IMR-90 (cell line): Measurements from ENCODE around the gene NEUROG1. TPM values are rescaled to one million over a fixed set of nuclear protein-coding genes. Genes with fewer than 3 reads are reported as not detected.

ENCODE experiments used
- ATAC-seq: fragments of 200-7000 bp; cut with Tn5 transposase; 2 replicates; pipeline ENCODE4 v1.9.1; 2020; ENCODE audit warnings: low read depth, mild to moderate bottlenecking, moderate library complexity
- BruUV-seq: library from RNA; stranded (reverse); fragments of 400-500 nt; replicated peaks from 2 replicates; lab custom pipeline; 2021; lab: Mats Ljungman, UMichigan
- CTCF ChIA-PET: fragments of 300-600 bp; formaldehyde crosslinking; extraction: SDS; loops from one replicate; lab custom pipeline; 2021; ENCODE audit warnings: antibody characterized with exemption; lab: Yijun Ruan, JAX
- POLR2A ChIA-PET: fragments of 300-600 bp; sonication (Branson Sonifier 250); formaldehyde crosslinking; loops from one replicate; lab custom pipeline; 2022; ENCODE audit warnings: antibody characterized with exemption; ENCODE audit not compliant: unreplicated experiment; lab: Charles Lee
- DNase-seq: peaks from one replicate; pipeline ENCODE4 v3.0.0; 2013
- H2AFZ ChIP-seq: replicated peaks from 2 replicates; pipeline ENCODE3; 2013; ENCODE audit warnings: low read length, mild to moderate bottlenecking; ENCODE audit not compliant: poor library complexity
- H2AK5ac ChIP-seq: 2 replicates; pipeline ENCODE4 v1.6.1; 2013; ENCODE audit warnings: low read depth, low read length, inconsistent platforms
- H2AK9ac ChIP-seq: replicated peaks from 2 replicates; pipeline ENCODE3; 2013; ENCODE audit warnings: mild to moderate bottlenecking, low read depth, low read length, moderate library complexity; ENCODE audit not compliant: poor library complexity
- H2BK120ac ChIP-seq: 2 replicates; pipeline ENCODE4 v1.6.1; 2013; ENCODE audit warnings: low read depth, low read length, inconsistent platforms
- H2BK15ac ChIP-seq: 3 replicates; pipeline ENCODE4 v1.6.1; 2013; ENCODE audit warnings: low read depth, low read length, inconsistent platforms
- H2BK20ac ChIP-seq: 2 replicates; pipeline ENCODE4 v1.6.1; 2013; ENCODE audit warnings: low read depth, mild to moderate bottlenecking, inconsistent platforms, low read length, moderate library complexity
- H2BK5ac ChIP-seq: 2 replicates; pipeline ENCODE4 v1.6.1; 2013; ENCODE audit warnings: mild to moderate bottlenecking, low read depth, low read length, inconsistent platforms; ENCODE audit not compliant: poor library complexity, severe bottlenecking
- H3K14ac ChIP-seq: replicated peaks from 2 replicates; pipeline ENCODE4 v1.6.1; 2013; ENCODE audit warnings: low read depth, low read length, inconsistent platforms
- H3K18ac ChIP-seq: 2 replicates; pipeline ENCODE4 v1.6.1; 2013; ENCODE audit warnings: low read depth, low read length, control low read depth
- H3K23ac ChIP-seq: 2 replicates; pipeline ENCODE4 v1.6.1; 2013; ENCODE audit warnings: low read depth, low read length, inconsistent platforms
- H3K27ac ChIP-seq: 2 replicates; pipeline ENCODE4 v1.5.1; 2013; ENCODE audit warnings: mild to moderate bottlenecking, control low read depth, low read length; ENCODE audit not compliant: insufficient read depth
- H3K27me3 ChIP-seq: 2 replicates; pipeline ENCODE4 v1.6.1; 2013; ENCODE audit warnings: low read length; ENCODE audit not compliant: control insufficient read depth, insufficient read depth
- H3K36me3 ChIP-seq: 2 replicates; pipeline ENCODE4 v1.6.1; 2013; ENCODE audit warnings: low read length, mixed read lengths; ENCODE audit not compliant: control insufficient read depth, insufficient read depth
- H3K4ac ChIP-seq: 2 replicates; pipeline ENCODE4 v1.6.1; 2013; ENCODE audit warnings: low read depth, low read length, inconsistent platforms
- H3K4me1 ChIP-seq: 2 replicates; pipeline ENCODE4 v1.6.1; 2013; ENCODE audit warnings: low read length, mixed read lengths; ENCODE audit not compliant: control insufficient read depth, insufficient read depth
- H3K4me2 ChIP-seq: 2 replicates; pipeline ENCODE4 v1.6.1; 2013; ENCODE audit warnings: low read depth, mild to moderate bottlenecking, control low read depth, low read length, moderate library complexity
- H3K4me3 ChIP-seq: 2 replicates; pipeline ENCODE4 v1.5.1; 2013; ENCODE audit warnings: low read depth, mild to moderate bottlenecking, control low read depth, low read length, moderate library complexity; ENCODE audit not compliant: insufficient read depth
- H3K56ac ChIP-seq: 2 replicates; pipeline ENCODE4 v1.6.1; 2013; ENCODE audit warnings: low read length, inconsistent platforms; ENCODE audit not compliant: insufficient read depth; ENCODE audit errors: extremely low read depth
- H3K79me1 ChIP-seq, 2 experiments: 2 replicates each; pipeline ENCODE4 v1.6.1; 2013; ENCODE audit warnings: low read length in 2 of 2, inconsistent platforms in 1 of 2, low read depth in 1 of 2
- H3K9ac ChIP-seq: 2 replicates; pipeline ENCODE4 v1.6.1; 2013; ENCODE audit warnings: low read depth, low read length, control low read depth
- H3K9me1 ChIP-seq: 2 replicates; pipeline ENCODE4 v1.6.1; 2013; ENCODE audit warnings: low read length, inconsistent platforms; ENCODE audit not compliant: insufficient read depth
- H3K9me3 ChIP-seq: 2 replicates; pipeline ENCODE4 v1.6.1; 2013; ENCODE audit warnings: low read length; ENCODE audit not compliant: control insufficient read depth, insufficient read depth
- H4K20me1 ChIP-seq: 2 replicates; pipeline ENCODE4 v1.6.1; 2013; ENCODE audit warnings: low read length, inconsistent platforms; ENCODE audit not compliant: insufficient read depth
- H4K5ac ChIP-seq: 2 replicates; pipeline ENCODE4 v1.6.1; 2013; ENCODE audit warnings: mild to moderate bottlenecking, low read depth, low read length, control low read depth
- H4K8ac ChIP-seq, 2 experiments: 2 replicates each; pipeline ENCODE4 v1.6.1; 2013; ENCODE audit warnings: low read depth in 2 of 2, low read length in 2 of 2, control low read depth in 1 of 2, inconsistent platforms in 1 of 2
- H4K91ac ChIP-seq: 2 replicates; pipeline ENCODE4 v1.6.1; 2013; ENCODE audit warnings: low read depth, low read length, inconsistent platforms; ENCODE audit not compliant: insufficient read depth
- BHLHE40 ChIP-seq: fragments of 150-350 bp; IDR thresholded peaks from 2 replicates; pipeline ENCODE4 v1.6.1; 2016; ENCODE audit warnings: mild to moderate bottlenecking, low read depth, low read length
- CEBPB ChIP-seq: IDR thresholded peaks from 2 replicates; pipeline ENCODE4 v1.6.1; 2012; ENCODE audit warnings: low read depth, low read length, improper control_type of control experiment
- CHD1 ChIP-seq: IDR thresholded peaks from 2 replicates; pipeline ENCODE4 v1.6.1; 2012; ENCODE audit warnings: low read depth, low read length, improper control_type of control experiment
- CTCF ChIP-seq: conservative IDR thresholded peaks from 2 replicates; pipeline ENCODE4 v1.5.1; 2012; ENCODE audit warnings: mild to moderate bottlenecking, low read depth, low read length, improper control_type of control experiment
- ELK1 ChIP-seq: fragments of 150-350 bp; IDR thresholded peaks from 2 replicates; pipeline ENCODE4 v1.6.1; 2016; ENCODE audit warnings: low read depth, mild to moderate bottlenecking, low read length, moderate library complexity, borderline replicate concordance
- FOS ChIP-seq: fragments of 150-350 bp; IDR thresholded peaks from 2 replicates; pipeline ENCODE4 v1.6.1; 2016; ENCODE audit warnings: low read depth, low read length
- MAFK ChIP-seq: IDR thresholded peaks from 2 replicates; pipeline ENCODE4 v1.6.1; 2012; ENCODE audit warnings: low read depth, low read length, improper control_type of control experiment
- MAZ ChIP-seq: IDR thresholded peaks from 2 replicates; pipeline ENCODE4 v1.6.1; 2012; ENCODE audit warnings: low read depth, mild to moderate bottlenecking, low read length, improper control_type of control experiment, moderate library complexity, borderline replicate concordance
- MXI1 ChIP-seq: IDR thresholded peaks from 2 replicates; pipeline ENCODE4 v1.6.1; 2012; ENCODE audit warnings: low read depth, mild to moderate bottlenecking, low read length, moderate library complexity, borderline replicate concordance
- NFE2L2 ChIP-seq: fragments of 150-350 bp; IDR thresholded peaks from 2 replicates; pipeline ENCODE4 v1.6.1; 2016; ENCODE audit warnings: low read depth, mild to moderate bottlenecking, low read length
- POLR2A ChIP-seq: IDR thresholded peaks from 2 replicates; pipeline ENCODE4 v1.6.1; 2012; ENCODE audit warnings: mild to moderate bottlenecking, low read depth, low read length
- RAD21 ChIP-seq: IDR thresholded peaks from 2 replicates; pipeline ENCODE4 v1.6.1; 2012; ENCODE audit warnings: low read length, improper control_type of control experiment
- RCOR1 ChIP-seq: IDR thresholded peaks from 2 replicates; pipeline ENCODE4 v1.6.1; 2012; ENCODE audit warnings: mild to moderate bottlenecking, low read length, improper control_type of control experiment; ENCODE audit not compliant: insufficient replicate concordance
- RFX5 ChIP-seq: IDR thresholded peaks from 2 replicates; pipeline ENCODE4 v1.8.0; 2012; ENCODE audit warnings: low read depth, mild to moderate bottlenecking, low read length, moderate library complexity
- SMC3 ChIP-seq: fragments of 150-350 bp; IDR thresholded peaks from 2 replicates; pipeline ENCODE4 v1.6.1; 2016; ENCODE audit warnings: low read depth, mild to moderate bottlenecking, antibody characterized with exemption, low read length, moderate library complexity
- USF2 ChIP-seq: fragments of 150-350 bp; IDR thresholded peaks from 2 replicates; pipeline ENCODE4 v1.6.1; 2017; ENCODE audit warnings: mild to moderate bottlenecking, antibody characterized with exemption, low read length, low read depth
- WGBS, 2 experiments: methylation state at CpG; one replicate each; pipeline versions ENCODE4 v1.1.5 to v1.1.7; 2013; ENCODE audit warnings: missing lambda C conversion rate in 2 of 2; ENCODE audit not compliant: insufficient read length in 1 of 2; ENCODE audit errors: extremely low coverage in 2 of 2; 5-methylcytosine and 5-hydroxymethylcytosine counted together
- dilution Hi-C: fragments of 300-500 bp; cut with HindIII; formaldehyde crosslinking; loops from one replicate; pipeline ENCODE4 v1.14.3; 2018; ENCODE audit warnings: low sequenced_read_pairs; ENCODE audit not compliant: unreplicated experiment
- in situ Hi-C: fragments of 300-500 bp; cut with MboI; formaldehyde crosslinking; loops from 3 replicates; pipeline ENCODE4 v1.14.3; 2019; ENCODE audit warnings: low sequenced_read_pairs, inconsistent platforms, mixed read lengths
- intact Hi-C: fragments of 100-400 bp; cut with micrococcal nuclease; formaldehyde crosslinking; loops from 2 replicates; pipeline ENCODE4 v1.10.0; 2022
- polyA plus RNA-seq, 3 experiments: library from polyadenylated mRNA; depleted of rRNA; stranded (reverse); fragments of >200 nt; gene quantifications; 2 replicates each; pipeline ENCODE4 v1.2.3, GENCODE V29; 2012; ENCODE audit warnings: low replicate concordance in 1 of 3
- total RNA-seq: library from RNA; depleted of rRNA; stranded (reverse); fragments of >200 nt; gene quantifications from 2 replicates; pipeline ENCODE4 v1.2.3, GENCODE V29; 2012

NEUROG1 gene
- total and polyA plus RNA-seq, 2 of the 4 experiments (the other 2 are of a cell fraction): not detected

- CTCF ChIA-PET: interaction anchor here (0.7 to 1.5 kb wide), 3 partner anchors 105 to 820 kb away, joined by 4 to 8 read pairs (median 6); no protein-coding TSS in a partner anchor
These were observed 35.4 kb upstream of the NEUROG1 start for GRCh38 chr5:135571066-135571609.

More at GRCh38 chr5:135571066-135571609, 35.4 kb upstream of the NEUROG1 start:
- H2AK5ac ChIP-seq: no peak overlapping the region
- H3K27me3 ChIP-seq: peaks cover 29% of the 10 kb centered on the region; the same call in 1 of the 2 replicates
- H3K9me3 ChIP-seq: no peaks in the 10 kb centered on the region
- TF ChIP-seq SMC3 (no peak), RFX5 (no peak), CTCF (no peak), NFE2L2 (no peak), MAZ (no peak), RCOR1 (no peak), RAD21 (no peak), MAFK (no peak), POLR2A (no peak), BHLHE40 (no peak), CEBPB (no peak), USF2 (no peak), FOS (no peak), CHD1 (no peak), MXI1 (no peak), ELK1 (no peak)
- intact Hi-C loops: no loop called here
- dilution Hi-C loops: loop anchor here (25.0 kb wide), 1 partner anchor 109 kb away; the partner anchor contains the start of gene TIFAB
- WGBS, 2 experiments: 51% methylated on average over 5 of the region's 10 CpGs; no CpG with 5 or more reads in 1 of the 2 experiments
- no peak for ATAC-seq
- H2BK120ac ChIP-seq: no peak overlapping the region
- no peak overlapping the region for H4K5ac ChIP-seq
- POLR2A ChIA-PET: no interaction called here
- in situ Hi-C loops: loop anchor here (25.0 kb wide), 1 partner anchor 641 kb away; no protein-coding TSS in a partner anchor
- no peak for DNase-seq
- no peak overlapping the region for H3K14ac ChIP-seq
- H3K4me2 ChIP-seq: no peak overlapping the region
- H3K9ac ChIP-seq: no peak overlapping the region
- no peaks in the 10 kb centered on the region for H3K4me1 ChIP-seq
- H4K20me1 ChIP-seq: no peaks in the 10 kb centered on the region
- no peak overlapping the region for H2BK5ac ChIP-seq
- no peak overlapping the region for H4K91ac ChIP-seq
- H3K4ac ChIP-seq: no peak overlapping the region
- no peak overlapping the region for H2AFZ ChIP-seq
- no peak overlapping the region for H3K4me3 ChIP-seq
- H3K23ac ChIP-seq: no peak overlapping the region
- H3K27ac ChIP-seq: no peak overlapping the region
- no peak overlapping the region for H2BK15ac ChIP-seq
- H3K79me1 ChIP-seq: no peaks in the 10 kb centered on the region
- H3K56ac ChIP-seq: no peak overlapping the region
- no peaks in the 10 kb centered on the region for H3K9me1 ChIP-seq
- H2AK9ac ChIP-seq: no peak overlapping the region
- no peak overlapping the region for H3K18ac ChIP-seq
- no peak overlapping the region for H2BK20ac ChIP-seq
- BruUV-seq: no TSS peak
- H4K8ac ChIP-seq: no peak overlapping the region
- H3K36me3 ChIP-seq: no peaks in the 10 kb centered on the region
